Measurements from ENCODE around the gene NRXN3. TPM values are rescaled to one million over a fixed set of nuclear protein-coding genes. Genes with fewer than 3 reads are reported as not detected.

Gene NRXN3
- total RNA-seq, 1 experiment from 2014 or later = not detected

- CTCF ChIA-PET = no interaction called here
Observed at GRCh38 chr14:78917462-78917861, 747.3 kb downstream of the NRXN3 start.

GRCh38 chr14:78921856-78922255 lies 751.7 kb downstream of the NRXN3 start:
- Histone ChIP-seq H3K9me3 (ENCODE audit: control insufficient read depth, insufficient read depth, low read depth, low read length) (no peaks in the 10 kb centered on the region), H3K4me1 (ENCODE audit: control insufficient read depth, insufficient read depth, low read length) (no peaks in the 10 kb centered on the region), H3K36me3 (ENCODE audit: control insufficient read depth, insufficient read depth, low read length) (no peaks in the 10 kb centered on the region), H3K4me3 (ENCODE audit: low read depth in 2 of 2, low read length in 2 of 2) (no peak overlapping the region), H3K27me3 (ENCODE audit: control insufficient read depth, insufficient read depth, low read length) (no peaks in the 10 kb centered on the region), H3K27ac (ENCODE audit: low read length) (no peak overlapping the region)
- BruUV-seq (replicated peaks) = no TSS peak
- TF ChIP-seq TCF7L2 (IDR thresholded peaks at IDR 0.05; ENCODE audit: low read depth, low read length) (no peak), CTCF (IDR thresholded peaks at IDR 0.05) (no peak), POLR2AphosphoS5 (IDR thresholded peaks at IDR 0.05; ENCODE audit: low read depth, low read length) (no peak), REST (IDR thresholded peaks at IDR 0.05; ENCODE audit: insufficient read depth in 1 of 2, low read depth in 2 of 2, low read length in 1 of 2) (no peak), SIN3A (IDR thresholded peaks at IDR 0.05; ENCODE audit: borderline replicate concordance, insufficient read depth, low read depth, low read length) (no peak)
- CTCF ChIA-PET = no interaction called here
- no peak for ATAC-seq
- in situ Hi-C loops (cut with HindIII; ENCODE audit: low pct_unique_long_range_greater_than_20kb, low sequenced_read_pairs) = no loop called here
- DNase-seq (ENCODE audit: low read depth, low spot score) = no peak
- intact Hi-C loops (cut with micrococcal nuclease; ENCODE audit: unreplicated experiment) = no loop called here
- POLR2A ChIA-PET = no interaction called here

More at GRCh38 chr14:78917462-78917861, 747.3 kb downstream of the NRXN3 start:
- no peaks in the 10 kb centered on the region for H3K27me3 ChIP-seq (ENCODE audit: control insufficient read depth, insufficient read depth, low read length)
- H3K27ac ChIP-seq (ENCODE audit: low read length) = no peak overlapping the region
- H3K4me3 ChIP-seq (ENCODE audit: low read depth in 2 of 2, low read length in 2 of 2) = no peak overlapping the region
- no peaks in the 10 kb centered on the region for H3K36me3 ChIP-seq (ENCODE audit: control insufficient read depth, insufficient read depth, low read length)
- in situ Hi-C loops (cut with HindIII; ENCODE audit: low pct_unique_long_range_greater_than_20kb, low sequenced_read_pairs) = no loop called here
- TF ChIP-seq CTCF (IDR thresholded peaks at IDR 0.05) (no peak), REST (IDR thresholded peaks at IDR 0.05; ENCODE audit: insufficient read depth in 1 of 2, low read depth in 2 of 2, low read length in 1 of 2) (no peak), POLR2AphosphoS5 (IDR thresholded peaks at IDR 0.05; ENCODE audit: low read depth, low read length) (no peak), SIN3A (IDR thresholded peaks at IDR 0.05; ENCODE audit: borderline replicate concordance, insufficient read depth, low read depth, low read length) (no peak)
- POLR2A ChIA-PET = no interaction called here
- no TSS peak for BruUV-seq (replicated peaks)
- H3K9me3 ChIP-seq (ENCODE audit: control insufficient read depth, insufficient read depth, low read depth, low read length) = no peaks in the 10 kb centered on the region
- H3K4me1 ChIP-seq (ENCODE audit: control insufficient read depth, insufficient read depth, low read length) = no peaks in the 10 kb centered on the region
- intact Hi-C loops (cut with micrococcal nuclease; ENCODE audit: unreplicated experiment) = no loop called here
- DNase-seq (ENCODE audit: low read depth, low spot score) = no peak
- ATAC-seq = no peak

All from Panc1 (cell line).